22Rv1 (cell line): ENCODE data around the gene SUCO.
"Not testable (repeated sequence)": the region's sequence is repeated elsewhere in the genome, so short reads cannot be mapped to it uniquely, and the experiment has no call there.

ENCODE experiments used
- H3K27ac ChIP-seq: fragments of 450-650 bp; 2 replicates; pipeline ENCODE4 v1.5.1; 2017
- CTCF ChIP-seq: fragments of 450-650 bp; IDR thresholded peaks from 2 replicates; pipeline ENCODE4 v1.5.1; 2017; ENCODE audit warnings: mild to moderate bottlenecking
- ZFX ChIP-seq: fragments of 450-650 bp; IDR thresholded peaks from 2 replicates; pipeline ENCODE4 v1.6.1; 2017; ENCODE audit warnings: antibody characterized with exemption, borderline replicate concordance

Gene SUCO

GRCh38 chr1:172609528-172609927 lies 76.6 kb downstream of the SUCO start:
- TF ChIP-seq ZFX = no peak
- peak; percentile 65 for TF ChIP-seq CTCF
- no peak overlapping the region for H3K27ac ChIP-seq

- no peak for TF ChIP-seq CTCF
- TF ChIP-seq ZFX = no peak
- no peak overlapping the region for H3K27ac ChIP-seq
These were observed 79.5 kb downstream of the SUCO start for GRCh38 chr1:172612478-172612877.

- TF ChIP-seq ZFX (no peak), CTCF (no peak)
- H3K27ac ChIP-seq = no peak overlapping the region
These were observed 80.3 kb downstream of the SUCO start for GRCh38 chr1:172613294-172613693.

- no peak overlapping the region for H3K27ac ChIP-seq
- no peak for TF ChIP-seq CTCF
- no peak for TF ChIP-seq ZFX
These were observed 83.2 kb downstream of the SUCO start for GRCh38 chr1:172616195-172616594.

GRCh38 chr1:172616636-172617035 lies 83.7 kb downstream of the SUCO start:
- no peak overlapping the region for H3K27ac ChIP-seq
- no peak for TF ChIP-seq CTCF

- not testable (repeated sequence) for H3K27ac ChIP-seq
These were observed 87.7 kb downstream of the SUCO start for GRCh38 chr1:172620603-172621002.

GRCh38 chr1:172622541-172622940 lies 89.6 kb downstream of the SUCO start:
- H3K27ac ChIP-seq = no peak overlapping the region
- TF ChIP-seq ZFX (no peak), CTCF (no peak)

GRCh38 chr1:172623748-172624147 lies 90.8 kb downstream of the SUCO start:
- TF ChIP-seq ZFX (no peak), CTCF (no peak)
- no peak overlapping the region for H3K27ac ChIP-seq
